HFF-Myc (cell line): ENCODE measurements around the gene HDLBP.

Source experiments
- DNase-seq: peaks from one replicate; pipeline ENCODE4 v3.0.0-alpha.2; 2011; ENCODE audit warnings: low read depth; ENCODE audit errors: extremely low read depth
- H3K4me3 ChIP-seq: replicated peaks from 2 replicates; pipeline ENCODE4 v1.5.1; 2011; ENCODE audit warnings: low read depth, mild to moderate bottlenecking, control low read depth, low read length
- TF ChIP-seq, protein P1 (sequence below): IDR thresholded peaks from 2 replicates; pipeline ENCODE4 v1.5.1; 2012; ENCODE audit warnings: mild to moderate bottlenecking, low read depth, low read length, control low read depth; ENCODE audit errors: missing control alignments

Gene HDLBP

DNA sequence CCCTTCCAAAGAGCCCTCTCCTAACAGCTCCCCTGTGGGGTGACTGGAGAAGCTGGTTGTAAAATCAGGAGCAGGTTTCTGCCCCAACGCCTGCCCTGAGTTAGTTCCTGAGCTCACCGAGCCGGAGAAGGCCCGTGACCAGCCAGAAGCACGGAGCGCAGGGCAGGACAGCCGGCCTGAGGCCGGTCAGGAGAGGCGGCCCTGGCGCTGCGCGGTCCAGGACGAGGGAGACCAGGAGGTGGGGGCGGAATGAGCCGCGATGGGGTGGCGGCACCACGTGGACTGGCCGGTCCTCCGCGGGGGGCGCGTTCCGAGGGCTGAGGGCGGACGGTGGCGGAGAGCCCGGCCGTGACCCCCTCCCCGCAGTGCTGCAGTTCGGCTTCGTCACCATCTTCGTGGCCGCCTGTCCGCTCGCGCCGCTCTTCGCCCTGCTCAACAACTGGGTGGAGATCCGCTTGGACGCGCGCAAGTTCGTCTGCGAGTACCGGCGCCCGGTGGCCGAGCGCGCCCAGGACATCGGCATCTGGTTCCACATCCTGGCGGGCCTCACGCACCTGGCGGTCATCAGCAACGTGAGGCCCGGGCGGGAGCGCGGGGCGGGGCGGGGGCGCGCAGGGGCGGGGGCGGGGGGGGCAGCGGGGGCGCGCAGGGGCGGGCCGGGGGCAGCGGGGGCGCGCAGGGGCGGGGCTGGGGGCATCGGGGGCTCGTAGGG is 98.0 kb downstream of the HDLBP start:
- TF ChIP-seq, protein P1, sequence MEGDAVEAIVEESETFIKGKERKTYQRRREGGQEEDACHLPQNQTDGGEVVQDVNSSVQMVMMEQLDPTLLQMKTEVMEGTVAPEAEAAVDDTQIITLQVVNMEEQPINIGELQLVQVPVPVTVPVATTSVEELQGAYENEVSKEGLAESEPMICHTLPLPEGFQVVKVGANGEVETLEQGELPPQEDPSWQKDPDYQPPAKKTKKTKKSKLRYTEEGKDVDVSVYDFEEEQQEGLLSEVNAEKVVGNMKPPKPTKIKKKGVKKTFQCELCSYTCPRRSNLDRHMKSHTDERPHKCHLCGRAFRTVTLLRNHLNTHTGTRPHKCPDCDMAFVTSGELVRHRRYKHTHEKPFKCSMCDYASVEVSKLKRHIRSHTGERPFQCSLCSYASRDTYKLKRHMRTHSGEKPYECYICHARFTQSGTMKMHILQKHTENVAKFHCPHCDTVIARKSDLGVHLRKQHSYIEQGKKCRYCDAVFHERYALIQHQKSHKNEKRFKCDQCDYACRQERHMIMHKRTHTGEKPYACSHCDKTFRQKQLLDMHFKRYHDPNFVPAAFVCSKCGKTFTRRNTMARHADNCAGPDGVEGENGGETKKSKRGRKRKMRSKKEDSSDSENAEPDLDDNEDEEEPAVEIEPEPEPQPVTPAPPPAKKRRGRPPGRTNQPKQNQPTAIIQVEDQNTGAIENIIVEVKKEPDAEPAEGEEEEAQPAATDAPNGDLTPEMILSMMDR = no peak
- DNase-seq = no peak
- peak overlapping the region; percentile 39 for H3K4me3 ChIP-seq

DNA sequence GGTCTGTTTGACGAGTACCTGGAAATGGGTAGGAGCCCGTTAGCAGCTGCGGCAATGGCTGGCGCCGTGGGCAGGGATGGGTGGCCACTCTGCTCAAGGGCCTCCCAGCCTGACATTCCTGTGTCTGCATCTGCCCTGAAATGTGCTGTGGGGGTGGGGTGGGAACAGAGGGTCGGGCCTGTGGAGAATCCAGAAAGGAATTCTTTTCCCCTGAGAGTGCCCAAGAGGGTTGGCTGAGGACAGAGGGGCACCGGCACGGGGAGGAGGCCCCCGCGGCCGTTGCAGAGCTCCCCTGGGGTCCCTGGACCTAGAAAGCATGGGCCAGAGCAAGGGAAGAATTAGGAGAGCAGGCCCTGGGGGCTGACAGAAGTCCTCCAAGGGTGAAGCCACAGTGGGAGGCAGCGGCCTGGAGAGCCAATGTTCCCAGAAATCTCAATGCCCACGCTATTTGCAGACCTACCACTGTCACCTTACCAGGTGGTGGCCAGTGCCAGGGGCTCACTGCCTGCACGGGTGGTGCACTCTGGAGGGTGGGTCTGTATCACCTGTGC is 99.2 kb downstream of the HDLBP start:
- H3K4me3 ChIP-seq = no peak overlapping the region
- no peak for DNase-seq
- TF ChIP-seq, protein P1 = no peak

DNA sequence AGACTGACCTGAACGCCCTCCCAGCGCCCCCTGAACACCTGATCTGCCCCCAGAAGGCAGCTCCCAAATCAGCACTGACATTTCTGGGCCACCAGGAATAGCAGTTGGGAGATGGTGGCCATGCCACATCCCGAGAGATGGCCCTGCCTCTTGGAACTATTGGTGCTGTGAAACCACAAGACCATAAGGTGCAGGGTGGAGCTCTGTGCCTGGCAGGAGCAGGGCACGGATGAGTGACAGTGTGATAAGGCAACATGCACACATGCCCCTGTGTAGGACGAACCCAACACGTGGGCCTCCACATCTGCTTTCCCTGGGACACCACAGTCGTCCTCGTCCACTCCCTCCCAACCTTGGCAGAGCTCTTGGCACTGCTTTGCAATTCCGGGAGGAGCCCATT is 100.1 kb downstream of the HDLBP start:
- no peak for DNase-seq
- TF ChIP-seq, protein P1 = no peak

DNA sequence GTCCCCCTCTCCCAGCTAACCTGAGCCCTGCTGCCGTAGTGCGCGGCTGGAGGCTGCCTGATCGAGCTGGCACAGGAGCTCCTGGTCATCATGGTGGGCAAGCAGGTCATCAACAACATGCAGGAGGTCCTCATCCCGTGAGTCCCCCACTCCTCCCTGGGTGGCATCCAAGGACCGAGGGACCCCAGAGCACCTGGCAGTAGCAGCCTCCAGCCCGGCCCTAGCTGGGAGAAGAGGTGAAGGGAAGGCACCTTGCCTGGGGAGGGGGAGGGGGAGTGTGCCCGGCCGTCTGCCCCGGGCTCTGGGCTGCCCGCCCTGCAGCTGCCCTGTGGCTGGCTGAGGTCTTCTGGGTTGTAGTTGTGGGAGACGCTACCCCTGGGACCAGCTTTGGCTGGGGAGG is 100.7 kb downstream of the HDLBP start:
- TF ChIP-seq, protein P1 = no peak
- no peak for DNase-seq
- no peak overlapping the region for H3K4me3 ChIP-seq

More for the DNA sequence above, 100.1 kb downstream of the HDLBP start:
- no peak overlapping the region for H3K4me3 ChIP-seq

DNA sequence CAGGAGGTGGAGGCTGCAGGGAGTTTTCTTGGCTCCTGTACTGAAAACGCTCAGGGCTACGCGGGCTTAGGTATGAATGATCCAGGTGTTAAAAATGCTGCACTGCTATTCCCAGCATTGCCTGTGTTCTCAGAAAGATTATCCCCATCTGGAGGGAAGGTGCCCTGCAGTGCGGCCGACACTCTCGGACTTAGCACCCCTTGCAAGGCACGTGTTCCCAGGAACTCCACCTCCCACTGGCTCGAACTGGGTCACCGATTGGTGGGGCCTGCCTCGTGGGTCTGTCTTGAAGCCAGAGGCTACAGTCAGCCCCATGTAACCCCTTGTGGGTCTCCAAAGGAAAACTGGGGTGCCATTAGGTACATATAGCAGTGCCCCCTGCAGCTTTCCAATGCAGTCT is 101.3 kb downstream of the HDLBP start:
- no peak for DNase-seq
- TF ChIP-seq, protein P1 = no peak
- no peak overlapping the region for H3K4me3 ChIP-seq

DNA sequence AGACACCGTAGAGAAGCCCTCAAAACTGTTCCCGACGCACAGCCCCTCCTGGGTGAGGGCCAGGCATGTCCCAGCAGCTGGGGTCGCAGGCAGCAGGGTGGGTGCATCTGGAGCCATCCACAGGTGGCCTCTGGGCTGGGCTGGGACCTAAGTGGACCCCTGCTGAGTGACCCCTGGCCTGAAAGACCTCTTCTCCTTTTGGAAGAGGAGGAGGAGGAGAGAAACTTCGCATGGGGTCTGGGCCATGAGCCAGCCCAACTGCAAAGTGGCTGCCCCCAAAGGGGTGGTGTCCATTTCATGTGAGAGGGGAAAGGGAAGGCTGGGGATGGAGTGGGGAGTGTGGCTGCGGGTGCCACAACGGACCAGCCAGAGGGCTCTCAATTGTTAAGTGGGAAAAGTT is 101.9 kb downstream of the HDLBP start:
- no peak overlapping the region for H3K4me3 ChIP-seq
- no peak for DNase-seq
- TF ChIP-seq, protein P1 = no peak
